ENCODE measurements around the gene RAB30. TPM values are rescaled to one million over a fixed set of nuclear protein-coding genes. Genes with fewer than 3 reads are reported as not detected.

RAB30 gene
- total RNA-seq, 4 donors from 2014 or later, result 29.8 to 57.1 (median 33.9) TPM

GRCh38 chr11:83006877-83007330 lies 64.8 kb downstream of the RAB30 start:
- no peaks in the 10 kb centered on the region for H3K9me3 ChIP-seq
- intact Hi-C loops (cut with DNase I; ENCODE audit: low total_unique reads), result loop anchor here (10.0 kb wide), 1 partner anchor 278 kb away; the partner anchor contains the start of gene CCDC90B

DNA sequence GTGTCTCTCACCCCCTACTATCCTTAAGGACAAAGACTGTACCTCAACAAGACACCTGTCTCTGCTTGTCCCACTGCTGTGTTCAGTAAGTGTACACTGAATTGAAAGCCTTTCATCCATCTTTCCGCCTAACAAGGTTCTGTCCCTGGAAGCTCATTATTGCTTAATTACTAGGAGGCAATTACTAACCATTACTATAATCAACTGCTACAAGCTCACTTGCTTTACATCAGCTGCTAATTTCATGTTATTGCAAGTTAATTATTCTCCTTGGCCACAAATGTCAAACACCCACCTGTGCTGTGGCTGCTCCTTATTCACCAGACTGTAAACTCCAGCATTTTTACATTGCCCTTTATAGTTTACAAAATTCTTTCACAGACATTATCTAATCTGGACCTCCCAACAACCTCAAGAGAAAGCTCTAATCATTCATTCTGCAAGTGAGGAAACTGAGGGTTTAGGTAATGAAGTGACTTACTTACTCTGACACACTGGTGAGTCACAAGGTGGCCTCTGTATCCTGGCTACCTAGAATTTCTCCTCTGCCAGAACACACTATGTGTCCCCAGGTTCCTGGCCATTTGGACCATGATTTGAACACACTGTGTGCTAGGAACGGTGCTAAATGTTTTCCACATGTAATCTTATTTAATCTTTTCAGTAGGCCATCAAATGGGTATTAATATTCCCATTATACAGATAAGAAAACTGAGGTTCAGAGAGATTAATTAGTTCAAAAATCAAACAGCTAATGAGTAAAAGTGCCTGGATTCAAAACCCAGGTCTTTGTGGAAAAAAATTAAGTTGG lies 66.7 kb downstream of the RAB30 start:
- no peak for TF ChIP-seq POLR2A (IDR thresholded peaks at IDR 0.05)
- TF ChIP-seq, protein P1, sequence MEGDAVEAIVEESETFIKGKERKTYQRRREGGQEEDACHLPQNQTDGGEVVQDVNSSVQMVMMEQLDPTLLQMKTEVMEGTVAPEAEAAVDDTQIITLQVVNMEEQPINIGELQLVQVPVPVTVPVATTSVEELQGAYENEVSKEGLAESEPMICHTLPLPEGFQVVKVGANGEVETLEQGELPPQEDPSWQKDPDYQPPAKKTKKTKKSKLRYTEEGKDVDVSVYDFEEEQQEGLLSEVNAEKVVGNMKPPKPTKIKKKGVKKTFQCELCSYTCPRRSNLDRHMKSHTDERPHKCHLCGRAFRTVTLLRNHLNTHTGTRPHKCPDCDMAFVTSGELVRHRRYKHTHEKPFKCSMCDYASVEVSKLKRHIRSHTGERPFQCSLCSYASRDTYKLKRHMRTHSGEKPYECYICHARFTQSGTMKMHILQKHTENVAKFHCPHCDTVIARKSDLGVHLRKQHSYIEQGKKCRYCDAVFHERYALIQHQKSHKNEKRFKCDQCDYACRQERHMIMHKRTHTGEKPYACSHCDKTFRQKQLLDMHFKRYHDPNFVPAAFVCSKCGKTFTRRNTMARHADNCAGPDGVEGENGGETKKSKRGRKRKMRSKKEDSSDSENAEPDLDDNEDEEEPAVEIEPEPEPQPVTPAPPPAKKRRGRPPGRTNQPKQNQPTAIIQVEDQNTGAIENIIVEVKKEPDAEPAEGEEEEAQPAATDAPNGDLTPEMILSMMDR (IDR thresholded peaks at IDR 0.05 in 4 of 5, conservative IDR thresholded peaks at IDR 0.05 in 1 of 5), result no peak
- Histone ChIP-seq H3K27ac (peak overlapping the region; percentile 73 to 81 (median 77)), H3K4me1 (peaks cover 79 to 84% of the 10 kb centered on the region in 2 donors), H3K36me3 (no peaks in the 10 kb centered on the region), H3K9me3 (no peaks in the 10 kb centered on the region), H3K27me3 (no peaks in the 10 kb centered on the region), H3K4me3 (no peak overlapping the region)
- ATAC-seq (peak in 1 of 2 donors; percentile 32), DNase-seq (no peak)
- in situ Hi-C loops (cut with MboI; ENCODE audit: low sequenced_read_pairs in 4 of 4), result no loop called here
- intact Hi-C loops (cut with DNase I; ENCODE audit: low total_unique reads), result loop anchor here (5.0 to 10.0 kb wide), 2 partner anchors 67 to 280 kb away; partner anchors contain the start of genes CCDC90B and RAB30

More at GRCh38 chr11:83006877-83007330, 64.8 kb downstream of the RAB30 start:
- peak; percentile 34 to 45 for ATAC-seq
- TF ChIP-seq, protein P1 (IDR thresholded peaks at IDR 0.05 in 4 of 5, conservative IDR thresholded peaks at IDR 0.05 in 1 of 5), result no peak
- TF ChIP-seq POLR2A (IDR thresholded peaks at IDR 0.05), result no peak
- in situ Hi-C loops (cut with MboI; ENCODE audit: low sequenced_read_pairs in 4 of 4), result no loop called here
- H3K36me3 ChIP-seq, result no peaks in the 10 kb centered on the region
- peak in 1 of 2 donors; percentile 40 for DNase-seq
- peak overlapping the region; percentile 73 to 81 (median 77) for H3K27ac ChIP-seq
- H3K4me1 ChIP-seq, result peaks cover 81 to 86% of the 10 kb centered on the region in 2 donors
- no peaks in the 10 kb centered on the region for H3K27me3 ChIP-seq
- no peak overlapping the region for H3K4me3 ChIP-seq

GRCh38 chr11:83002522-83002921 lies 69.2 kb downstream of the RAB30 start:
- intact Hi-C loops (cut with DNase I; ENCODE audit: low total_unique reads), result loop anchor here (5.0 to 10.0 kb wide), 2 partner anchors 70 to 282 kb away; partner anchors contain the start of genes CCDC90B and RAB30
- H3K27me3 ChIP-seq, result no peaks in the 10 kb centered on the region
- H3K36me3 ChIP-seq, result no peaks in the 10 kb centered on the region
- ATAC-seq, result peak; percentile 38 to 62
- H3K27ac ChIP-seq, result peak overlapping the region; percentile 73 to 81 (median 77)
- no peak overlapping the region for H3K4me3 ChIP-seq
- H3K9me3 ChIP-seq, result no peaks in the 10 kb centered on the region
- no peak for TF ChIP-seq POLR2A (IDR thresholded peaks at IDR 0.05)
- TF ChIP-seq, protein P1 (IDR thresholded peaks at IDR 0.05 in 4 of 5, conservative IDR thresholded peaks at IDR 0.05 in 1 of 5), result no peak
- in situ Hi-C loops (cut with MboI; ENCODE audit: low sequenced_read_pairs in 4 of 4), result no loop called here
- no peak for DNase-seq
- H3K4me1 ChIP-seq, result peaks cover 84 to 91% of the 10 kb centered on the region in 2 donors

DNA sequence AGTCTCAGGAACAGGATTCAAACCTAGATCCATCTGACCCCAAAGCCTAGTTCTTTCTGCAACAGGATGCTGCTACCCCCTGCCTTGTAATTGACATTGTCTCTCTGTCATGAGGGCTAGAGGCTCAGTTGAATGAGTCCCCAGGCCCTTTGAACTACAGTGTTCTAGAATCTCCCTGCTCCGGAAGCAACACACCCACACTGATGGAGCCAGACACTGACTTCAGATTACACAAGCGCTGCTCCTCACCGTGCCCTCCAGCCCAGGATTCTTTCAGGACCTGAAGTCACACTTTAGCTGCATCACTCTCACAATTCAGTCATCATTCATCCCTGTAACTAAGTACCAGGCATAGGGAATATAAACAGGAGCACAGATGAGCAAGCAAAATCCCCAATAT lies 69.6 kb downstream of the RAB30 start:
- ATAC-seq (peak; percentile 35 to 73), DNase-seq (peak in 1 of 2 donors; percentile 59)
- no peaks in the 10 kb centered on the region for H3K36me3 ChIP-seq
- TF ChIP-seq, protein P1 (IDR thresholded peaks at IDR 0.05 in 4 of 5, conservative IDR thresholded peaks at IDR 0.05 in 1 of 5), result no peak
- no peak for TF ChIP-seq POLR2A (IDR thresholded peaks at IDR 0.05)
- peaks cover 84 to 92% of the 10 kb centered on the region in 2 donors for H3K4me1 ChIP-seq
- in situ Hi-C loops (cut with MboI; ENCODE audit: low sequenced_read_pairs in 4 of 4), result no loop called here
- H3K27me3 ChIP-seq, result no peaks in the 10 kb centered on the region
- H3K4me3 ChIP-seq, result no peak overlapping the region
- H3K27ac ChIP-seq, result peak overlapping the region; percentile 73 to 81 (median 77)
- intact Hi-C loops (cut with DNase I; ENCODE audit: low total_unique reads), result loop anchor here (5.0 to 10.0 kb wide), 2 partner anchors 70 to 283 kb away; partner anchors contain the start of genes CCDC90B and RAB30
- no peaks in the 10 kb centered on the region for H3K9me3 ChIP-seq

Measured in gastrocnemius medialis (tissue), 4 donors.